Endothelial cell of umbilical vein (primary cell): ENCODE results near the gene PAX3.

Experiments used
- CTCF ChIP-seq, 2 donors: IDR thresholded peaks; 1 replicate in 1 of 2; 2 replicates in 1 of 2; pipeline ENCODE4 v1.5.1; 2011; ENCODE audit warnings: low read length in 2 of 2, mild to moderate bottlenecking in 2 of 2, moderate library complexity in 2 of 2, control low read depth in 1 of 2, inconsistent platforms in 1 of 2, low read depth in 1 of 2; ENCODE audit not compliant: insufficient read depth in 1 of 2; ENCODE audit errors: extremely low read depth in 1 of 2
- EZH2 ChIP-seq: IDR thresholded peaks from 2 replicates; pipeline ENCODE4 v1.6.1; 2012; ENCODE audit warnings: borderline replicate concordance, low read depth, mild to moderate bottlenecking, moderate library complexity, low read length, inconsistent platforms; ENCODE audit not compliant: severe bottlenecking
- GATA2 ChIP-seq: IDR thresholded peaks from 2 replicates; pipeline ENCODE4 v1.7.0; 2011; ENCODE audit warnings: low read depth, mild to moderate bottlenecking, moderate library complexity, mixed read lengths, low read length; ENCODE audit not compliant: insufficient read length, insufficient read depth
- MYC ChIP-seq: IDR thresholded peaks from one replicate; pipeline ENCODE4 v1.6.1; 2011; ENCODE audit warnings: mild to moderate bottlenecking, low read depth, low read length
- POLR2A ChIP-seq: IDR thresholded peaks from 2 replicates; pipeline ENCODE4 v1.6.1; 2012; ENCODE audit warnings: low read depth, mild to moderate bottlenecking, control low read depth, low read length
- POLR2AphosphoS5 ChIP-seq: IDR thresholded peaks from 2 replicates; pipeline ENCODE4 v1.6.1; 2012; ENCODE audit warnings: low read depth, mild to moderate bottlenecking, control low read depth, low read length, moderate library complexity; ENCODE audit not compliant: insufficient read depth
- TF ChIP-seq, protein P1 (sequence below): IDR thresholded peaks from 2 replicates; pipeline ENCODE4 v1.6.1; 2011; ENCODE audit not compliant: insufficient read depth, insufficient read length

DNA sequence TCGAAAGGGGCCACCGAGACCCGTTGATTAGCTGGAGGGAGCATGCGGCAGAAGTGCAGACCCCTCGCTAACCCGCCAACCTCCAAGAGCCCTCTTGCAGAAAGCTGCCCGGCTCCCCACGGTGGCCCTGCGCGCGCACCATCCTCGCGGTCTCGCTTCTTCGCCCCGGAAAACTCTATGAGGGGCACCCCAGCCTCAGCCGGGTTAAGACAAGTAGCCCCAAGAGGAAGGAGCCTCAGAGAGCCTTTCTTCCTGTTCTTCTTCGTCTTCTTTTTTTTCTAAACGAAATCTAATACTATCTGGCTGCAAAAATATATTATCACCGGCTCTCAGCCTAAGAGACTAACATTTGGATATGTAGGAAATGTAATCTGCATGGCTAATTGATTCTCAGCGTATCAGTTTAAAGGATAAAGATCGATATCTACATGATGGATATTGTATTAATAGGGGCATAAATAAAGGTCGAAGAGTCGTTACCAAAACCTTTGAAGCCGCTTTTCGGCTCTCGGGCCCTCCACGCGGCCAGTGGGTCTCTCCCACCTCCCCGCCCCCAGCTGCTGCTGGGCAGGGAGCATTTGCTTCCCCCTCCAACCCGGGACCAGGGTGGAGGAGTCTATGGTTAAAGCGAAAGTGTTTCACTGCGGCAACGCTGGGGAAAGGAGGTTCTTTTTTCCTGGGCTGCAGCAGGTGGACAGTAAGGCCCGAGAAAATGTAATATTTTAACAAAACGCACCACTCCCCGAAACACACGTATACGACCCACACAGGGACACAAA lies 6.1 kb upstream of the PAX3 start:
- TF ChIP-seq CTCF (IDR thresholded peaks at IDR 0.05; ENCODE audit: extremely low read depth in 1 of 2, insufficient read depth in 1 of 2, low read depth in 1 of 2, low read length in 2 of 2), result no peak
- TF ChIP-seq, protein P1, sequence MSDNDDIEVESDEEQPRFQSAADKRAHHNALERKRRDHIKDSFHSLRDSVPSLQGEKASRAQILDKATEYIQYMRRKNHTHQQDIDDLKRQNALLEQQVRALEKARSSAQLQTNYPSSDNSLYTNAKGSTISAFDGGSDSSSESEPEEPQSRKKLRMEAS, result no peak
- no peak for TF ChIP-seq GATA2
- no peak for TF ChIP-seq MYC
- peak; percentile 79 for TF ChIP-seq EZH2
- no peak for TF ChIP-seq POLR2A
- TF ChIP-seq POLR2AphosphoS5, result no peak
